ENCODE results near the gene COMMD3.

Gene COMMD3

DNA sequence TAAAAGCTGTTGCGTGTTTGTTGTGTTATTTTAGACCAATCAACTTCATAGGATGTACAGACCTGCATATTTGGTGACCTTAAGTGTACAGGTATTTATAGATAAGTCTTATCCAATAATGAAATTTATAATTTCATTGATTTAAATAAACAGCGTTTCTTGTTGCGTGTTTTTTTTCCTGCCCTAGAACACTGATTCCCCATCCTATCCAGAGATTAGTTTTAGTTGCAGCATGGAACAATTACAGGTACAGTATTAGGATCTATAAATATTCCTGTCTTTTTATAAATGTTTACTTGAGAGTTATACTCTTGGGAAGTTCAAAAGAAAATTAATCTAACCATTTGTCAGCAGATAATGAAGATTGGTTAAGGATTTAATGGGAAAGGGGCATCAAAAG, 2.6 kb downstream of the COMMD3 start:
- no peak for TF ChIP-seq CTCF (IDR thresholded peaks at IDR 0.05; ENCODE audit: low read depth, low read length, missing control alignments)
- no peak overlapping the region for H3K4me3 ChIP-seq (replicated peaks; ENCODE audit: low read depth, low read length)
- DNase-seq (ENCODE audit: extremely low read depth, low read depth), result no peak

GRCh38 chr10:22319547-22319979, 3.4 kb downstream of the COMMD3 start:
- DNase-seq (ENCODE audit: extremely low read depth, low read depth), result no peak
- TF ChIP-seq CTCF (IDR thresholded peaks at IDR 0.05; ENCODE audit: low read depth, low read length, missing control alignments), result no peak
- no peak overlapping the region for H3K4me3 ChIP-seq (replicated peaks; ENCODE audit: low read depth, low read length)

- no peak for TF ChIP-seq CTCF (IDR thresholded peaks at IDR 0.05; ENCODE audit: low read depth, low read length, missing control alignments)
- no peak for DNase-seq (ENCODE audit: extremely low read depth, low read depth)
- H3K4me3 ChIP-seq (replicated peaks; ENCODE audit: low read depth, low read length), result peak overlapping the region; percentile 25
Measured at GRCh38 chr10:22319980-22320558, 3.9 kb downstream of the COMMD3 start.

GRCh38 chr10:22320591-22321155, 4.5 kb downstream of the COMMD3 start, which contains the start of gene BMI1:
BMI1 (plus strand) TSS chr10:22321099; CDS start chr10:22326450, 5,351 bp downstream.
- no peak for TF ChIP-seq CTCF (IDR thresholded peaks at IDR 0.05; ENCODE audit: low read depth, low read length, missing control alignments)

GRCh38 chr10:22321156-22321923, 5.2 kb downstream of the COMMD3 start:
- peak overlapping the region; percentile 69 for H3K4me3 ChIP-seq (replicated peaks; ENCODE audit: low read depth, low read length)

More at GRCh38 chr10:22320591-22321155, 4.5 kb downstream of the COMMD3 start, which contains the start of gene BMI1:
- peak within 1 kb of the TSS; percentile 69 for H3K4me3 ChIP-seq (replicated peaks; ENCODE audit: low read depth, low read length)
- no peak for DNase-seq (ENCODE audit: extremely low read depth, low read depth)

More at GRCh38 chr10:22321156-22321923, 5.2 kb downstream of the COMMD3 start:
- no peak for TF ChIP-seq CTCF (IDR thresholded peaks at IDR 0.05; ENCODE audit: low read depth, low read length, missing control alignments)
- DNase-seq (ENCODE audit: extremely low read depth, low read depth), result no peak

Data from HFF-Myc (cell line).